Suprapubic skin (tissue), 4 donors: ENCODE measurements around the gene LIMA1.

ENCODE experiments used
- CTCF ChIP-seq, 2 donors: fragments of 200-600 bp in 1 of 2; fragments of 450-650 bp in 1 of 2; sonication (generic) in 1 of 2; IDR thresholded peaks; one replicate each; pipeline ENCODE4 v1.5.1; 2016 to 2019; ENCODE audit warnings: antibody characterized with exemption in 2 of 2, mild to moderate bottlenecking in 1 of 2, moderate library complexity in 1 of 2
- EP300 ChIP-seq: sonication (generic); formaldehyde crosslinking; IDR thresholded peaks from one replicate; pipeline ENCODE4 v1.6.1; 2017; ENCODE audit warnings: antibody characterized with exemption
- POLR2A ChIP-seq, 2 donors: fragments of 450-650 bp; IDR thresholded peaks; one replicate each; pipeline ENCODE4 v1.6.1; 2017; ENCODE audit warnings: antibody characterized with exemption in 2 of 2, mild to moderate bottlenecking in 2 of 2, moderate library complexity in 2 of 2
- POLR2AphosphoS5 ChIP-seq, 3 donors: sonication (generic); formaldehyde crosslinking; IDR thresholded peaks; one replicate each; pipeline ENCODE4 v1.6.1; 2017; ENCODE audit warnings: antibody characterized with exemption in 3 of 3

GRCh38 chr12:50256761-50257160 lies 26.6 kb downstream of the LIMA1 start:
- TF ChIP-seq CTCF (IDR thresholded peaks at IDR 0.05) (no peak), EP300 (no peak), POLR2AphosphoS5 (IDR thresholded peaks at IDR 0.05) (no peak), POLR2A (IDR thresholded peaks at IDR 0.05) (no peak)
